MG63 (cell line): ENCODE results near the gene CDS2. TPM values are rescaled to one million over a fixed set of nuclear protein-coding genes. Genes with fewer than 3 reads are reported as not detected.
"Not testable (repeated sequence)": the region's sequence is repeated elsewhere in the genome, so short reads cannot be mapped to it uniquely, and the experiment has no call there.

Experiments used
- DNase-seq: peaks from one replicate; pipeline ENCODE4 v3.0.0-alpha.2; 2020
- H3K27me3 ChIP-seq: fragments of 250-450 bp; sonication (Bioruptor Pico); 2 replicates; pipeline ENCODE4 v1.5.1; 2020; ENCODE audit warnings: mild to moderate bottlenecking, moderate library complexity
- H3K36me3 ChIP-seq: fragments of 250-450 bp; sonication (Bioruptor Pico); 2 replicates; pipeline ENCODE4 v1.5.1; 2020; ENCODE audit warnings: mild to moderate bottlenecking, moderate library complexity
- H3K4me3 ChIP-seq: fragments of 250-450 bp; sonication (Bioruptor Pico); 2 replicates; pipeline ENCODE4 v1.5.1; 2020; ENCODE audit warnings: mild to moderate bottlenecking, moderate library complexity
- H3K9me3 ChIP-seq: fragments of 250-450 bp; sonication (Bioruptor Pico); 2 replicates; pipeline ENCODE4 v1.5.1; 2020; ENCODE audit warnings: mild to moderate bottlenecking, moderate library complexity
- total RNA-seq: library from RNA; depleted of rRNA; stranded (reverse); fragments of >200 nt; shearing (Covaris generic); gene quantifications from 2 replicates; pipeline ENCODE4 v1.2.3, GENCODE V29; 2014; ENCODE audit warnings: low replicate concordance; rRNA removed

CDS2 gene
- total RNA-seq, result 3.3 and 4.0 TPM in 2 replicates

DNA sequence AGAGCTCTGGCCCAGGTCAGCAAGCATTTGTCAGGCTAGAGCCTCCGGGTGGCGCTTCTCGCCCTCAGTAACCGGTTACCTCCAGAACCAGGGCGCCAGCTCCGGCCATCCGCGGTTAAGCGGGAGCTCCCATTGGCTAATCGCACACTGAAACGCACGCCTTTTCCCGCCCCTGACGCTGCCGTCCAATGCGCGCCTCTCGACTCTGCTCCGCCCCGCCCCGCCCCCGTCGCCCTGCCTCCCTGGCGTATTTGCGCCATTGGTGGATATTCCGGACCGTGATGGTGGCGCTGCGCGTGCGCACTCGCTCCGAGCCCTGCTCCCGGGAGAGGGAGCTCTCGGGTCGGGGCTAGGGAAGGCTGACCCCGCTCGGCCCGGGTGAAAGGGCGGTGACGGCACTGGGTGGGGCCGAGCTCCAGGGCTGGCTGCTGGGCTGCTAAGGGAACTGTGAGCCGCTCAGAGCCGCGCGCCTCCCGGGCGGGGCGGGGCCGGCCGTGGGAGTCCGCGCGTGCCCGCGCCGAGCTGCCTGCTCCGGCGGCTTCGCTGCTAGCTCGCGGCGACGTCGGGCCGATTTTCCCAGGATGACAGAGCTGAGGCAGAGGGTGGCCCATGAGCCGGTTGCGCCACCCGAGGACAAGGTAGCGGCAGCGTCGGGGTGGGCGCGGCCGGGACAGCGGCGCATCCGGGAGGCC, at the start of gene CDS2:
Gene CDS2, plus strand, starts transcription at position 497 of the 692 bp plus-strand sequence. Its CDS starts 85 bp downstream, at position 582.
- Histone ChIP-seq H3K27me3 (no peaks in the 10 kb centered on the region), H3K4me3 (peak within 1 kb of the TSS; percentile 76), H3K9me3 (no peaks in the 10 kb centered on the region), H3K36me3 (no peaks in the 10 kb centered on the region)
- DNase-seq, result peak; percentile 99

DNA sequence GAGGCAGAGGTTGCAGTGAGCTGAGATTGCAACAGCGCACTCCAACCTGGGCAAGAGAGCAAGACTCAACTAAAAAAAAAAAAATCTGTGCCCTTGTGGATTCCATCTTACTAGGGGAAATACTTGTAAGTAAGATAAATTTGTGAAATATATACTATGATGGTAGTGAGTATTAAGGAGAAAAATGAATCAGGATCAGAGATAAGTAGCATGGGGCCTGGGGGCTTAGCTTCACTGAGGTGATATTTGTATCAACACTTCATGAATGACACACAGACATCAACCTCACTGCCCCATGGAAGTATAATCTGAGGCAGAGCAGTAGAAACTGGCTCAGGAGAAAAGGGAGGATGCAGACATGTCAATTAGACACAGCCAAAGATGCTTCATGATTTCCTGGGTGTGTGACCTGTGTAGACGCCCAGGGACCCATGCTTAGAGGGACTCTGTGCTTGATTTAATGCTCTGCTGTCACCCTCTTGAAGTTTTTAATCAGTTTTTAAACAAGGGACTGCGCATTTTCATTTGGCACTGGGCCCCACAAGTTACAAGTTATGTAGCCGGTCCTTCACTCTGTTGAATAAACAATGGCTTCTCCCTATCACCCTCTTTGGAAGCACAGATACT, 48.9 kb upstream of the CDS2 start:
- Histone ChIP-seq H3K27me3 (no peaks in the 10 kb centered on the region), H3K4me3 (peak overlapping the region; percentile 41), H3K36me3 (no peaks in the 10 kb centered on the region), H3K9me3 (no peaks in the 10 kb centered on the region)
- no peak for DNase-seq

DNA sequence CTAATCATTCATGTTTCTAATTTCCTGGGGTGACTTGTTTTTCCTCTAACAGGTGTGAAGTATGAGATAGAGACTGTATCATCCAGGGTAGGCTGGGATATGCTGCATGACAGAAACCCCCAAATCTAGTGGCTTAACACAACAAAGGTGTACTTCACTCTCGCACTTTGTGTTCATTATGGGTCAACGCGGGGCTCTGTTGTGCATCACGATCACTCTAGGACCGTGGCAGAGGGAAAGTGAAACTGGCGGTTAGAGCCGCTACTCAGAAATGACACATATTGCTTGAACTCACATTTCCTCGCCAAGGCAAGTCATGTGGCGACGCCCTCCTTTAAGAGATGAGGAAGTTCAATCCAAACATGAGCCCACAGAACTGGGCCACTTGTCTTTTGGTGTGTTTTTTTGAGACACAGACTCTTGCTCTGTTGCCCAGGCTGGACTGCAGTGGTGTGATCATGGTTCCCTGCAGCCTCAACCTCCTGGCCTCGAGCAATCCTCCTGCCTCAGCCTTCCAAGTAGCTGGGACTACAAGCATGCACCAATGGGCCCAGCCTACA, 48.3 kb upstream of the CDS2 start:
- H3K9me3 ChIP-seq, result no peaks in the 10 kb centered on the region
- peak; percentile 81 for DNase-seq
- H3K4me3 ChIP-seq, result peak overlapping the region; percentile 41
- no peaks in the 10 kb centered on the region for H3K27me3 ChIP-seq
- H3K36me3 ChIP-seq, result no peaks in the 10 kb centered on the region

DNA sequence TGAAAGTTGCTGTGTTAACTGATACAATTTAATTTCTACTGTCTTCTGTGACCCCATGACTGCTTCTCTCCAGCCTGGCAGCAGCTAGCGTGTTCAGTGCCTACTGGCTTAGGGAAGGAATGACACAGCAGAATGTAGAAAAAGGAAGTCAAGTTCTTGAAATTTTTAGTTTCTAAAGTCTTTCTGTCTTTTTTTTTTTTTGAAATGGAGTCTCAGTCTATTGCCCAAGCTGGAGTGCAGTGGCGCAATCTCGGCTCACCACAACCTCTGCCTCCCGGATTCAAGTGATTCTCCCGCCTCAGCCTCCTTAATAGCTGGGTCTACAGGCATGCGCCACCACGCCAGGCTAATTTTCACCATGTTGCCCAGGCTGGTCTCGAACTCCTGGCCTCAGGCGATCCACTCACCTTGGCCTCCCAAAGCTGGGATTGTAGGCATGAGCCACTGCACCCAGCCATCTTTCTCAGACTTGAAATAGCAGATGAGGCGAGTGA, 46.4 kb upstream of the CDS2 start:
- no peaks in the 10 kb centered on the region for H3K36me3 ChIP-seq
- peak; percentile 9 for DNase-seq
- no peak overlapping the region for H3K4me3 ChIP-seq
- no peaks in the 10 kb centered on the region for H3K27me3 ChIP-seq
- no peaks in the 10 kb centered on the region for H3K9me3 ChIP-seq

DNA sequence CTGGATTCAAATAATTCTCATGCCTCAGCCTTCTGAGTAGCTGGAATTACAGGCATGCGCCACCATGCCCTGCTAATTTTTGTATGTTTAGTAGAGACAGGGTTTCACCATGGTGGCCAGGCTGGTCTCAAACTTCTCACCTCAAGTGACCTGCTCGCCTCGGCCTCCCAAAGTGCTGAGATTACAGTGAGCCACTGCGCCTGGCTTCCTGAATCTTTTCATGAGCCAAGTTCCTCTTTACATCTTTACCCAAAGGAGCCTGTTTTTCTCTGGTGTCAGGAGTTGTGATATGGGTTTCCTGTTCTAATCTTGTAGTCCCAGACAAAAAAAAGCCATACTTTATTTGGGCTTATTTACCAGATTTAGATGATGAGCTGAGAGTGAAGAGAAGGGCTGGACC, 41.4 kb upstream of the CDS2 start:
- H3K36me3 ChIP-seq, result no peaks in the 10 kb centered on the region

DNA sequence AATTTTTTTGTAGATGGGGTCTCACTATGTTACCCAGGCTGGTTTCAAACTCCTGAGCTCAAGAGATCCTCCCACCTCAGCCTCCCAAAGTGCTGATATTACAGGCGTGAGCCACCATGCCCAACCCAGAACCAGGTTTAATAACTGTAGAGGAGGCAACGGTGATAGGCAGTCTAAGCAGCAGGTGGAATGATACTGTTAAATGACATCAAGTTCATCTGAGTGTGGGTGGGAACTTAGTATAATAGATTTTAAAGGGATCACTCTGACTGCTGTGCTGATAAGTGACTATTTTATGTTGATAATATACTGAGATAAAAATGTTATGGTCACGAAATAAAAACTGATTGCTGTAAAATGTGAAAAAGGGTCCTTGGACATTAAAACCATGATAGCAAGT, 38.1 kb upstream of the CDS2 start:
- Histone ChIP-seq H3K36me3 (no peaks in the 10 kb centered on the region; the same call in 1 of the 2 replicates), H3K27me3 (no peaks in the 10 kb centered on the region), H3K9me3 (no peaks in the 10 kb centered on the region), H3K4me3 (no peak overlapping the region)
- no peak for DNase-seq

More for the DNA sequence above, 41.4 kb upstream of the CDS2 start:
- H3K9me3 ChIP-seq, result no peaks in the 10 kb centered on the region
- no peak for DNase-seq
- H3K4me3 ChIP-seq, result no peak overlapping the region
- H3K27me3 ChIP-seq, result no peaks in the 10 kb centered on the region

DNA sequence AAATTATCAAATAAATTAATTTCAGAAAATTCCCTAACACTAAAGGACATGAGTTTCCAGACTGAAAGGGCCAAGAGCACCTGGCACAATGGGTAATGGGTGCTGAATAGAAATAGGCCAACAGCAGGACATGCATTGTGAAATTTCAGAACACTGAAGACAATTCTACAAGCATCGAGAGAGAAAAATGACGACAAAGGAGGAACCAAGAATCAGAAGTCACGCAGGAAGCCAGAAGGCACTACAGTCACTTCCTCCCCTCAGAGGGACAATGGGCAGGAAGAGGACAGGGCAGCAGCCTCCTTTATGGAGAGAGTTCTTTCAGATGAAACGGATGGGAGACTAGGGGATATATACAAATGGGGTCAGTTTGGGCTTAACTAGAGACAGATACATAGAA, 36.6 kb upstream of the CDS2 start:
- Histone ChIP-seq H3K27me3 (no peaks in the 10 kb centered on the region), H3K9me3 (no peaks in the 10 kb centered on the region), H3K4me3 (no peak overlapping the region), H3K36me3 (no peaks in the 10 kb centered on the region; the same call in 1 of the 2 replicates)
- DNase-seq, result no peak

DNA sequence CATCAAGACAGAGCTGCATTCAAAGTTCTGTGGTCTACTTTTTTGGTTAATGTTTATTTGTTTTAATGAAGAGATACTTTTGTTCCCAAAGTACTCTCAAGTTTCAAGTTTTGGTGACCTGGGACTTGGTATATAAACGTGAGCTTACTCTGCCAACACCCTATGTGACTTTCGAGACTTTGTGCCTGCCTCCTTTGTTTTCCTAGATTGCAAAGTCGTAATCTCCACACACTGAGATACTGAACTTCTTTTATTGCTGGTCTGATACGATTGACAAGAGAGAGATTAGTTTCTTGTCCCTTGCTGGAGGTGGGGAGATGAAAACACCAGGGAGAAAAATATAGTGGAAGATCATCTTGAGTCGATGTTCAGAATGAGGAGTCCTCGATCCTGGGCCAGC, 34.9 kb upstream of the CDS2 start:
- Histone ChIP-seq H3K9me3 (no peaks in the 10 kb centered on the region), H3K4me3 (no peak overlapping the region), H3K36me3 (no peaks in the 10 kb centered on the region; the same call in 1 of the 2 replicates), H3K27me3 (no peaks in the 10 kb centered on the region)
- DNase-seq, result no peak

DNA sequence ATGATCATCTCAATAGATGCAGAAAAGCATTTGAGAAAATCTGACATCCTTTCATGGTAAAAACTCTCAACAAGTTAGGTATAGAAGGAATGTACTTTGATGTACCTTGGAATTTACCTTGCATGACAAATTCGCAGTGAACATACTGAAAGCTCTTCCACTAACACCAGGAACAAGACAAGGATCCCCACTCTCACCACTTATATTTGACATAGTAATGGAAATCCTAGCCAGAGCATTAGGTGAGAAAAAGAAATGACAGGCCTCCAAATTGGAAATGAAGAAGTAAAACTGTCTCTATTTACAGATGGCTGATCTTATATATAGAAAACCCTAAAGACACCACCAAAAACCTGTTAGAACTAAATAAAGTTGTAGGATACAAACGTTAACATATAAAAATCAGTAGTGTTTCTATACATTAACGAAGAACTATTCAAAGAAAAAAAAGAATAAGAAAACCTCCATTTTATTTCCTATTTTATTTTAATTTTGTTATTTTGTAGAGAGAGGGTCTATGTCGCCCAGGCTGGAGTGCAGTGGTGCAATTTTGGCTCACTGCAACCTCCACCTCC, 34.0 kb upstream of the CDS2 start:
- Histone ChIP-seq H3K27me3 (no peaks in the 10 kb centered on the region), H3K36me3 (no peaks in the 10 kb centered on the region; the same call in 1 of the 2 replicates), H3K9me3 (no peaks in the 10 kb centered on the region), H3K4me3 (no peak overlapping the region)
- no peak for DNase-seq

DNA sequence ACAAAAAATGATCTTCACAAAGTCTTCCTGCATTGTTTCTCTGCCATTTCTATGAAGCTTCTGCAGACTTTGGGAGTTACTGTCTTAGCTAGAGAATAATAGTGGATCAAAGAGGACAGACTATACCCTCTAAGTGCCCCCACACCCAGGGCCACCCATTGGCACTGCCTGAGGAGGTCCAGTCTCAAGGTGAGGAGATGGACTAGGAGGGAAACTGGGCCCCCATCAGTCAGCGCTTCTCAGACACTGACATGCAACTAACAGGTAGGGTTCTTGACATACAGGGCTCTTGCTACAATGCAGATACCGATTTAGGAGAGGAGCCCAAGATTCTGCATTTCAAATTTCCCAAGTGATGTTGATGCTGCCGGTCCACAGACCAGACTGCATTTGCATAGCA, 31.4 kb upstream of the CDS2 start:
- H3K4me3 ChIP-seq, result no peak overlapping the region
- peaks cover 20% of the 10 kb centered on the region for H3K36me3 ChIP-seq
- no peaks in the 10 kb centered on the region for H3K9me3 ChIP-seq
- no peak for DNase-seq
- no peaks in the 10 kb centered on the region for H3K27me3 ChIP-seq

DNA sequence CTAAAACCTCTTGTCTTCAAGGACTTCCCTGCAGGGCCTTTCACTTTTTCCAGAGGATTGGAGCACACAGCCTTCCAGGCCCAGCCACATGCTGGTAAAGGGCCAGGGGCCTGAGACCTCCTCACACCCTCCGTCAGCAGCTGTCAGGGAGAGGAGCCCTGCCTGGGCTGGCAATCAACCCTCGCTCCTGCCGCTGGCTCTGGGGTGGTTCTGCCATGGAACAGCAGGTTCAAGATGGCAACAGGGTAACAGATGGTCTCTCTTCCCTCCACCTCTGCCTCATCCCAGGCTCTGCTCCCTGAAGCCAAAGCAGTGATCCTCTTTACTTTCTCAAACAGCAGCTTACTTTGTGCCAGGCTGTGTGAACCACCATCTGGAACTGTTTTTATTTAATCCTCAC, 30.9 kb upstream of the CDS2 start:
- Histone ChIP-seq H3K36me3 (peaks cover 22% of the 10 kb centered on the region), H3K9me3 (no peaks in the 10 kb centered on the region), H3K27me3 (no peaks in the 10 kb centered on the region), H3K4me3 (no peak overlapping the region)
- DNase-seq, result no peak

DNA sequence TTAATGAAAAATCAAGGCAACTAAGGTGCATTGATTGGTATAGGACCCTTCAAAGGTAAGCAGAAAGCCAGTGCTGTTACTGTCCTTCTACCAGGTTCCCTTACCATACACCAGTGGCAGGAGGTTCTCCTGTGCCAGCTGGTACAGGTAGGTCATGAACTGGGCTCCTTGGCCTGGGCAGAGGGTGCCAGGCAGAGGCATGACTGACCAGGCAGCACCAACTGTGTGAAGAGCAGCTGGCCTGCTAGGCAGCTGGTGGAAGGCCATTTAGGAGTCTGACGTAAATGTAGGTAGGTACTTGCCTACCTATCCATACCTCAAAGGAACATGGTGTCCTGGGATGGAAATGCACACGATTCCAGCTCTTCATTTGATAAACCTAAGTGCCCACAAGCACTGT, 30.3 kb upstream of the CDS2 start:
- Histone ChIP-seq H3K9me3 (no peaks in the 10 kb centered on the region), H3K27me3 (no peaks in the 10 kb centered on the region), H3K4me3 (no peak overlapping the region), H3K36me3 (peaks cover 22% of the 10 kb centered on the region)
- DNase-seq, result no peak

DNA sequence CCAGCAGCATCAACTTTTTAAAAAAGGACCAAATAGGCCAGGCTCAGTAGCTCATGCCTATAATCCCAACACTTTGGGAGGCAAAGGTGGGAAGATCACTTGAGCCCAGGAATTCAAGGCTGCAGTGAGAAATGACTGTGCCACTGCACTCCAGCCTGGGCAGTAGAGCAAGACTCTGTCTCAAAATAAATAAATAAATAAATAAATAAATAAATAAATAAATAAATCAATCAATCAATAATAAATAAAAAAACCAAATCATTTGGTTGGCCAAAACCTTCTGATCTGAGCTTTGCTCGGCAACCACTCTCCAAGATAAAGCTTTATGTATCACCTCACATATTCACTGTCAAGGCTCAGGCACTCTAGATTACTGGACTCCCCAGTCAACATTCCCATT, 27.8 kb upstream of the CDS2 start:
- not testable (repeated sequence) for H3K4me3 ChIP-seq, H3K9me3 ChIP-seq, DNase-seq, H3K27me3 ChIP-seq
- peaks cover 28% of the 10 kb centered on the region for H3K36me3 ChIP-seq

DNA sequence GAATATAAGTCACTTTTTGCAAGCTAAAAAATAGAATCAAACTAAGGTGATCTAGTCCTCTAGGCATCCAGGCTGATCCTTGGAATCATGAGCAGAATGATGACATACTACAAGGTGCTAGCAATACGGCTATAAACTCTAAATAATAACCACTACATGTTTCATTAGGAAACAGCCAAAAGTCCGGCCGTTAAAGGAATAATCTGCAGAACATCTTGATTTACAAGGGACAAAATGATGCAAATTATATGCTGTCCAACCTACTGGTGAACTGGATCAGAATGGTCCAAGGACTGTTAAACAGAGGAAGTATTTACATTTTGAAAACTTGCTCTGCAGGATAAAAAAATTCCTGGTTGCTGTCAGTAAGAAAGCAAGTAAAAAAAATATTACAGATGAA, 26.9 kb upstream of the CDS2 start:
- not testable (repeated sequence) for H3K9me3 ChIP-seq

DNA sequence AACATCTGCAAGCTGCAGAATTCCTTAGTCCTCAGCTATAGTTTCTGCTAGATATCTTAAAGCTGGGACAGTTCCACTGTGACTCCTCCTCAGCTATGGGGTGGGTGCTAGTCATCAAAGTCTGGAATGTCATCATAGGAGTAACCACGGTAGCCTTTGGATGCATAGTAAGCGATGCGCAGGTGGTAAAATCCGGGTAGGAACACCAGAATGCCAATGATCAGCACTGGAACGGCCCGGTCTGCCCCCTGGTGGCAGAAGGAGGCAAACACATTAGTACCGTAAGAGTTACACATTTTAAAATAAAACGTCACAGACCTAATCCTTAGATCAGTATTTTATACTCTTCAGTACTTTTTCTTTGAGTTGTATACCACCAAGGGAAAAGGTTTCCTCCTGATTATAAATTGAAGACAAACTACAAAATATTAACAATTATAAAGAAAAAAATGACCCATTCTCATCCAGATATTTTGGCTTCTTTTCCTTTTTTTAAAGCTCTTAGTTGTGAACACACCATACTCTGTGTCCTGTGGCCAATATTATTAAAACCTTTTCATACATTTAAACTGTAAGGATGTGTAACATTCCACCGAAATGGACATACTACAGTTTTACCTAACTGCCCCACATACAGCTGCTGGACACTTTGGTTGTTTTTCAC, 26.0 kb upstream of the CDS2 start:
- no peaks in the 10 kb centered on the region for H3K27me3 ChIP-seq
- DNase-seq, result peak; percentile 56
- no peaks in the 10 kb centered on the region for H3K9me3 ChIP-seq
- no peak overlapping the region for H3K4me3 ChIP-seq
- H3K36me3 ChIP-seq, result peaks cover 43% of the 10 kb centered on the region

More for the DNA sequence above, 26.9 kb upstream of the CDS2 start:
- H3K27me3 ChIP-seq, DNase-seq, H3K4me3 ChIP-seq: not testable (repeated sequence)
- H3K36me3 ChIP-seq, result peaks cover 36% of the 10 kb centered on the region

DNA sequence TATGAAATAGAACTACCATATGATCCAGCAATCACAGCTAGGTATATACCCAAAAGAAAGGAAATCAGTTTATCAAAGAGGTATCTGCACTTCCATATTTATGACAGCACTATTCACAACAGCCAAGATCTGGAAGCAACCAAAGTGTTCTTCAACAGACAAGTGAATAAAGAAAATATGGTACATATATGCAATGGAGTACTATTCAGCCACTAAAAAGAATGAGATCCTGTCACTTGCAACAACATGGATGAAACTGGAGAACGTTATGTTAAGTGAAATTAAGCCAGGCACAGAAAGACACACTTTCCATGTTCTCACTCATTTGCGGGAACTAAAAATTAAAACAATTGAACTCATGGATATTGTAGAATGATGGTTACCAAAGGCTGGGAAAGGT, 22.3 kb upstream of the CDS2 start:
- Histone ChIP-seq H3K9me3 (no peaks in the 10 kb centered on the region), H3K36me3 (peaks cover 54% of the 10 kb centered on the region), H3K27me3 (no peaks in the 10 kb centered on the region), H3K4me3 (no peak overlapping the region)
- DNase-seq, result no peak

DNA sequence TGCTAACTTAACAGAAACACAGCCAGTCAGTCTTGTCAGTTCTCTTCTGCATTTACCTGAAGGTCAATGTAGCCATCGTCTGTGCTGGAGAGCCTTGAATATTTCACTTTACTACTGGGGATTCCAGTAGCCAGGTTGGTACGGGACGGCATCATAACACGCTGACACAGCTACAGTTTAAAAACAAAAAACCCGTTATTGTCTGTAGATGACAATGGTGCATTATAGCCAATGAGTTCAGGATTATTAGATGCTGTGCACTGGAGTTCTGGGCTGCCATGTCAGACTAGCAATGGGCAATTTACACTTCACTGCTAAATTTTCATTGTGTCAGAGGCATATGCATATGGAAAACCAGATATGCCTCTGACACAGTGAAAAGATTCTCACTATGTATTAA, 17.5 kb upstream of the CDS2 start:
- no peaks in the 10 kb centered on the region for H3K9me3 ChIP-seq
- no peak overlapping the region for H3K4me3 ChIP-seq
- peaks cover 54% of the 10 kb centered on the region for H3K36me3 ChIP-seq
- H3K27me3 ChIP-seq, result no peaks in the 10 kb centered on the region
- no peak for DNase-seq
